HepG2 (cell line): Measurements from ENCODE around the gene TMEM267. TPM values are rescaled to one million over a fixed set of nuclear protein-coding genes. Genes with fewer than 3 reads are reported as not detected.

Source experiments
- FOXC1 ChIP-seq: sonication (generic); formaldehyde crosslinking; IDR thresholded peaks from 2 replicates; pipeline ENCODE4 v1.8.0; 2022; ENCODE audit warnings: mild to moderate bottlenecking, missing genetic modification reagents, borderline replicate concordance
- HDAC6 ChIP-seq: fragments of 200-600 bp; sonication (generic); IDR thresholded peaks from 2 replicates; pipeline ENCODE4 v1.7.0; 2017; ENCODE audit warnings: mild to moderate bottlenecking, antibody characterized with exemption, low read length, low read depth
- IRF9 ChIP-seq: sonication (generic); formaldehyde crosslinking; IDR thresholded peaks from 2 replicates; pipeline ENCODE4 v1.8.0; 2022; ENCODE audit warnings: missing genetic modification reagents, mild to moderate bottlenecking, borderline replicate concordance
- KLF15 ChIP-seq: sonication (generic); formaldehyde crosslinking; IDR thresholded peaks from 2 replicates; pipeline ENCODE4 v1.8.1; 2023; ENCODE audit warnings: borderline replicate concordance, mild to moderate bottlenecking, inconsistent platforms, missing genetic modification reagents, mixed read lengths
- LRRFIP1 ChIP-seq: sonication (generic); formaldehyde crosslinking; conservative IDR thresholded peaks from 2 replicates; pipeline ENCODE4 v1.4.0; 2020; ENCODE audit warnings: missing genetic modification reagents
- MEF2D ChIP-seq: sonication (generic); formaldehyde crosslinking; IDR thresholded peaks from 2 replicates; pipeline ENCODE4 v1.5.1; 2020; ENCODE audit warnings: mild to moderate bottlenecking, missing genetic modification reagents
- MLLT10 ChIP-seq: sonication (generic); formaldehyde crosslinking; IDR thresholded peaks from 2 replicates; pipeline ENCODE4 v1.4.0; 2020; ENCODE audit warnings: missing genetic modification reagents
- NFAT5 ChIP-seq: sonication (generic); formaldehyde crosslinking; IDR thresholded peaks from 2 replicates; pipeline ENCODE4 v1.4.0; 2020; ENCODE audit warnings: missing genetic modification reagents
- PAF1 ChIP-seq: IDR thresholded peaks from 2 replicates; pipeline ENCODE4 v1.6.1; 2016; ENCODE audit warnings: missing genetic modification reagents, missing compliant biosample characterization
- POLR2AphosphoS2 ChIP-seq: IDR thresholded peaks from 2 replicates; pipeline ENCODE4 v1.6.1; 2011; ENCODE audit warnings: low read depth, low read length, improper control_type of control experiment
- POLR2G ChIP-seq: fragments of 200-400 bp; formaldehyde crosslinking; IDR thresholded peaks from 2 replicates; pipeline ENCODE4 v1.6.1; 2018; ENCODE audit warnings: mild to moderate bottlenecking, low read depth, low read length, moderate library complexity
- RNF2 ChIP-seq: fragments of 450-650 bp; conservative IDR thresholded peaks from 2 replicates; pipeline ENCODE4 v1.6.1; 2016; ENCODE audit warnings: low read depth
- U2AF2 ChIP-seq: fragments of 200-400 bp; formaldehyde crosslinking; IDR thresholded peaks from 2 replicates; pipeline ENCODE4 v1.6.1; 2017; ENCODE audit warnings: low read depth, mild to moderate bottlenecking, low read length
- ZBTB14 ChIP-seq: sonication (generic); formaldehyde crosslinking; IDR thresholded peaks from 2 replicates; pipeline ENCODE4 v1.4.0; 2020; ENCODE audit warnings: missing genetic modification reagents
- ZFY ChIP-seq: sonication (generic); formaldehyde crosslinking; IDR thresholded peaks from 2 replicates; pipeline ENCODE4 v1.4.0; 2020; ENCODE audit warnings: missing genetic modification reagents
- ZNF367 ChIP-seq: sonication (generic); formaldehyde crosslinking; IDR thresholded peaks from 2 replicates; pipeline ENCODE4 v1.4.0; 2020; ENCODE audit warnings: missing genetic modification reagents, borderline replicate concordance
- ZNF446 ChIP-seq: sonication (generic); formaldehyde crosslinking; IDR thresholded peaks from 2 replicates; pipeline ENCODE4 v1.5.0; 2020; ENCODE audit warnings: mild to moderate bottlenecking, missing genetic modification reagents
- ZNF556 ChIP-seq: sonication (generic); formaldehyde crosslinking; IDR thresholded peaks from 2 replicates; pipeline ENCODE4 v1.4.0; 2020; ENCODE audit warnings: mild to moderate bottlenecking, missing genetic modification reagents, borderline replicate concordance
- ZNF784 ChIP-seq: sonication (generic); formaldehyde crosslinking; IDR thresholded peaks from 2 replicates; pipeline ENCODE4 v1.5.1; 2020; ENCODE audit warnings: missing genetic modification reagents, mild to moderate bottlenecking, borderline replicate concordance
- polyA plus RNA-seq, 8 experiments: library from polyadenylated mRNA; depleted of rRNA in 3 of 8; stranded (reverse) in 7 of 8; unstranded in 1 of 8; fragments of >200 nt; fragmentation: Illumina TruSeq in 4 of 8; extraction: Trizol in 4 of 8; gene quantifications; 2 replicates each; pipeline versions ENCODE4 v1.2.1 to v1.2.3, GENCODE V29; 2011 to 2016; ENCODE audit warnings: low read depth in 4 of 8, missing spikeins in 1 of 8, mixed read lengths in 1 of 8; ENCODE audit not compliant: insufficient read depth in 1 of 8
- total RNA-seq, 5 experiments: library from RNA; depleted of rRNA; stranded (reverse); fragments of >200 nt; fragmentation: Illumina TruSeq; extraction: Trizol; gene quantifications; 2 replicates each; pipeline ENCODE4 v1.2.3, GENCODE V29; 2016; ENCODE audit warnings: low read depth in 1 of 5

The TMEM267 gene
- total and polyA plus RNA-seq, 2 of the 13 experiments (the other 11 are each of a cell fraction or from before 2014, with no cell fraction given): 8.9 to 12.6 TPM

- TF ChIP-seq IRF9 (CRISPR knock-in tag) (no peak), ZFY (CRISPR knock-in tag) (peak; percentile 73), RNF2 (peak; percentile 50; the same call in 1 of the 2 replicates), ZNF367 (no peak), MEF2D (no peak), FOXC1 (CRISPR knock-in tag) (no peak), ZBTB14 (CRISPR knock-in tag) (no peak), NFAT5 (CRISPR knock-in tag) (no peak), HDAC6 (no peak), PAF1 (no peak), U2AF2 (no peak), LRRFIP1 (CRISPR knock-in tag) (no peak), ZNF784 (CRISPR knock-in tag) (no peak), ZNF556 (CRISPR knock-in tag) (no peak), POLR2AphosphoS2 (no peak), KLF15 (CRISPR knock-in tag) (no peak), MLLT10 (no peak), ZNF446 (CRISPR knock-in tag) (no peak), POLR2G (peak; percentile 52; the same call in 1 of the 2 replicates)
These were observed 613 bp upstream of the TMEM267 start (continued) for GRCh38 chr5:43484106-43484849.
